ENCODE measurements around the gene PANK4.

PANK4 gene

GRCh38 chr1:2497891-2498290, 28.5 kb downstream of the PANK4 start:
- DNase-seq (ENCODE audit: low spot score), result no peak

- DNase-seq (ENCODE audit: low spot score), result no peak
These were observed 29.6 kb downstream of the PANK4 start for GRCh38 chr1:2496746-2497145.

GRCh38 chr1:2496087-2496622, 30.2 kb downstream of the PANK4 start:
- peak; percentile 88 for DNase-seq (ENCODE audit: low spot score)

GRCh38 chr1:2495546-2495945, 30.9 kb downstream of the PANK4 start:
- no peak for DNase-seq (ENCODE audit: low spot score)

- no peak for DNase-seq (ENCODE audit: low spot score)
These were observed 31.4 kb downstream of the PANK4 start for GRCh38 chr1:2495026-2495425.

- no peak for DNase-seq (ENCODE audit: low spot score)
These were observed 32.1 kb downstream of the PANK4 start for GRCh38 chr1:2494323-2494693.

- DNase-seq (ENCODE audit: low spot score), result no peak
These were observed 32.6 kb downstream of the PANK4 start for GRCh38 chr1:2493691-2494322.

GRCh38 chr1:2493218-2493617, 33.2 kb downstream of the PANK4 start:
- DNase-seq (ENCODE audit: low spot score), result no peak

GRCh38 chr1:2492091-2492490, 34.3 kb downstream of the PANK4 start:
- no peak for DNase-seq (ENCODE audit: low spot score)

- DNase-seq (ENCODE audit: low spot score), result no peak
These were observed 36.8 kb downstream of the PANK4 start for GRCh38 chr1:2489615-2490014.

GRCh38 chr1:2488688-2489087, 37.7 kb downstream of the PANK4 start:
- DNase-seq (ENCODE audit: low spot score), result no peak

GRCh38 chr1:2486558-2486957, 39.8 kb downstream of the PANK4 start:
- DNase-seq (ENCODE audit: low spot score), result no peak

- no peak for DNase-seq (ENCODE audit: low spot score)
These were observed 40.4 kb downstream of the PANK4 start for GRCh38 chr1:2486041-2486440.

GRCh38 chr1:2483970-2484369, 42.4 kb downstream of the PANK4 start:
- DNase-seq (ENCODE audit: low spot score), result no peak

GRCh38 chr1:2483026-2483425, 43.4 kb downstream of the PANK4 start:
- no peak for DNase-seq (ENCODE audit: low spot score)

- DNase-seq (ENCODE audit: low spot score), result no peak
These were observed 43.8 kb downstream of the PANK4 start for GRCh38 chr1:2482588-2482987.

GRCh38 chr1:2481885-2482284, 44.5 kb downstream of the PANK4 start:
- DNase-seq (ENCODE audit: low spot score), result no peak

GRCh38 chr1:2480986-2481364, 45.4 kb downstream of the PANK4 start:
- DNase-seq (ENCODE audit: low spot score), result no peak

- DNase-seq (ENCODE audit: low spot score), result no peak
These were observed 46.0 kb downstream of the PANK4 start for GRCh38 chr1:2480236-2480985.

- DNase-seq (ENCODE audit: low spot score), result no peak
These were observed 46.8 kb downstream of the PANK4 start for GRCh38 chr1:2479618-2480017.

- DNase-seq (ENCODE audit: low spot score), result no peak
These were observed 47.2 kb downstream of the PANK4 start for GRCh38 chr1:2479186-2479585.

GRCh38 chr1:2477791-2478499, 48.5 kb downstream of the PANK4 start:
- DNase-seq (ENCODE audit: low spot score), result no peak

- no peak for DNase-seq (ENCODE audit: low spot score)
These were observed 49.1 kb downstream of the PANK4 start for GRCh38 chr1:2477309-2477708.
